GM12891 (cell line): ENCODE data around the gene LAPTM5.
"Not testable (repeated sequence)": the region's sequence is repeated elsewhere in the genome, so short reads cannot be mapped to it uniquely, and the experiment has no call there.

ENCODE experiments used
- DNase-seq: peaks from one replicate; pipeline ENCODE4 v3.0.0; 2011; ENCODE audit warnings: low spot score; ENCODE audit not compliant: insufficient read length
- FAIRE-seq: peaks from 2 replicates; lab custom pipeline; 2011; peaks lifted over from hg19 to GRCh38; lab: Jason Lieb, UNC
- PAX5 ChIP-seq: IDR thresholded peaks from 2 replicates; pipeline ENCODE4 v1.6.1; 2011; ENCODE audit warnings: low read length, moderate library complexity, mild to moderate bottlenecking; ENCODE audit not compliant: insufficient read depth, severe bottlenecking
- POLR2A ChIP-seq: IDR thresholded peaks from 2 replicates; pipeline ENCODE4 v1.6.1; 2011; ENCODE audit warnings: low read depth, low read length, control low read depth
- POLR2AphosphoS5 ChIP-seq: IDR thresholded peaks from 2 replicates; pipeline ENCODE4 v1.6.1; 2011; ENCODE audit warnings: low read depth, low read length, control low read depth
- POU2F2 ChIP-seq: IDR thresholded peaks from 2 replicates; pipeline ENCODE4 v1.6.1; 2011; ENCODE audit warnings: low read depth, mild to moderate bottlenecking, control low read depth, low read length, moderate library complexity
- SPI1 ChIP-seq: IDR thresholded peaks from 2 replicates; pipeline ENCODE4 v1.6.1; 2011; ENCODE audit warnings: low read depth, low read length, control low read depth
- TAF1 ChIP-seq: IDR thresholded peaks from 2 replicates; pipeline ENCODE4 v1.6.1; 2011; ENCODE audit warnings: low read depth, low read length, control low read depth

The LAPTM5 gene

GRCh38 chr1:30694280-30695175 lies 63.0 kb downstream of the LAPTM5 start:
- DNase-seq (no peak), FAIRE-seq (no peak)
- TF ChIP-seq PAX5 (no peak), TAF1 (no peak), SPI1 (no peak), POLR2AphosphoS5 (no peak), POU2F2 (no peak), POLR2A (no peak)

GRCh38 chr1:30693822-30694221 lies 63.8 kb downstream of the LAPTM5 start:
- no peak for TF ChIP-seq POLR2A
- no peak for TF ChIP-seq TAF1
- no peak for TF ChIP-seq POU2F2
- TF ChIP-seq SPI1 = no peak
- TF ChIP-seq POLR2AphosphoS5 = no peak
- TF ChIP-seq PAX5 = no peak
- FAIRE-seq = no peak
- no peak for DNase-seq

GRCh38 chr1:30693366-30693765 lies 64.2 kb downstream of the LAPTM5 start:
- FAIRE-seq = no peak
- TF ChIP-seq TAF1 = no peak
- no peak for TF ChIP-seq SPI1
- no peak for TF ChIP-seq POLR2AphosphoS5
- no peak for TF ChIP-seq PAX5
- no peak for TF ChIP-seq POU2F2
- no peak for TF ChIP-seq POLR2A
- DNase-seq = no peak

GRCh38 chr1:30692948-30693301 lies 64.6 kb downstream of the LAPTM5 start:
- TF ChIP-seq POLR2A = no peak
- TF ChIP-seq SPI1 = no peak
- no peak for TF ChIP-seq POLR2AphosphoS5
- no peak for TF ChIP-seq POU2F2
- no peak for TF ChIP-seq TAF1
- no peak for TF ChIP-seq PAX5
- FAIRE-seq (no peak), DNase-seq (no peak)

GRCh38 chr1:30692201-30692947 lies 65.2 kb downstream of the LAPTM5 start:
- TF ChIP-seq POLR2A (no peak), POLR2AphosphoS5 (no peak), POU2F2 (no peak), TAF1 (no peak), SPI1 (no peak), PAX5 (no peak)
- DNase-seq (no peak), FAIRE-seq (no peak)

GRCh38 chr1:30691480-30691879 lies 66.1 kb downstream of the LAPTM5 start:
- TF ChIP-seq PAX5 = no peak
- no peak for DNase-seq
- no peak for FAIRE-seq

- no peak for FAIRE-seq
- no peak for TF ChIP-seq TAF1
- no peak for DNase-seq
Observed at GRCh38 chr1:30689901-30690645, 67.5 kb downstream of the LAPTM5 start.

- no peak for FAIRE-seq
Observed at GRCh38 chr1:30688920-30689794, 68.4 kb downstream of the LAPTM5 start.

GRCh38 chr1:30688516-30688915 lies 69.1 kb downstream of the LAPTM5 start:
- DNase-seq, FAIRE-seq: not testable (repeated sequence)

More at GRCh38 chr1:30688920-30689794, 68.4 kb downstream of the LAPTM5 start:
- TF ChIP-seq SPI1 (no peak), POU2F2 (no peak), PAX5 (no peak), POLR2AphosphoS5 (no peak)
- no peak for DNase-seq
